Peyer's patch (tissue), 4 donors: ENCODE results near the gene LIMK1.

Source experiments
- CTCF ChIP-seq, 6 experiments: fragments of 450-650 bp in 4 of 6; fragments of 200-600 bp in 2 of 6; sonication (generic) in 1 of 6; IDR thresholded peaks; one replicate each; pipeline ENCODE4 v1.5.1; 2017 to 2019; ENCODE audit warnings: antibody characterized with exemption in 6 of 6, mild to moderate bottlenecking in 3 of 6, moderate library complexity in 1 of 6
- POLR2A ChIP-seq, 2 donors: fragments of 450-650 bp; IDR thresholded peaks; one replicate each; pipeline ENCODE4 v1.5.1; 2017; ENCODE audit warnings: antibody characterized with exemption in 2 of 2, mild to moderate bottlenecking in 2 of 2, moderate library complexity in 2 of 2

- TF ChIP-seq CTCF (IDR thresholded peaks at IDR 0.05) (no peak), POLR2A (IDR thresholded peaks at IDR 0.05) (no peak)
These were observed 25.1 kb upstream of the LIMK1 start for GRCh38 chr7:74058486-74058885.
